IMR-90 (cell line): ENCODE results near the gene CCDC70. TPM values are rescaled to one million over a fixed set of nuclear protein-coding genes. Genes with fewer than 3 reads are reported as not detected.

Experiments
- ATAC-seq: fragments of 200-7000 bp; cut with Tn5 transposase; 2 replicates; pipeline ENCODE4 v1.9.1; 2020; ENCODE audit warnings: low read depth, mild to moderate bottlenecking, moderate library complexity
- BruUV-seq: library from RNA; stranded (reverse); fragments of 400-500 nt; replicated peaks from 2 replicates; lab custom pipeline; 2021; lab: Mats Ljungman, UMichigan
- CTCF ChIA-PET: fragments of 300-600 bp; formaldehyde crosslinking; extraction: SDS; loops from one replicate; lab custom pipeline; 2021; ENCODE audit warnings: antibody characterized with exemption; lab: Yijun Ruan, JAX
- POLR2A ChIA-PET: fragments of 300-600 bp; sonication (Branson Sonifier 250); formaldehyde crosslinking; loops from one replicate; lab custom pipeline; 2022; ENCODE audit warnings: antibody characterized with exemption; ENCODE audit not compliant: unreplicated experiment; lab: Charles Lee
- DNase-seq: peaks from one replicate; pipeline ENCODE4 v3.0.0; 2013
- H2AFZ ChIP-seq: replicated peaks from 2 replicates; pipeline ENCODE3; 2013; ENCODE audit warnings: low read length, mild to moderate bottlenecking; ENCODE audit not compliant: poor library complexity
- H2AK5ac ChIP-seq: 2 replicates; pipeline ENCODE4 v1.6.1; 2013; ENCODE audit warnings: low read depth, low read length, inconsistent platforms
- H2AK9ac ChIP-seq: replicated peaks from 2 replicates; pipeline ENCODE3; 2013; ENCODE audit warnings: mild to moderate bottlenecking, low read depth, low read length, moderate library complexity; ENCODE audit not compliant: poor library complexity
- H2BK120ac ChIP-seq: 2 replicates; pipeline ENCODE4 v1.6.1; 2013; ENCODE audit warnings: low read depth, low read length, inconsistent platforms
- H2BK15ac ChIP-seq: 3 replicates; pipeline ENCODE4 v1.6.1; 2013; ENCODE audit warnings: low read depth, low read length, inconsistent platforms
- H2BK20ac ChIP-seq: 2 replicates; pipeline ENCODE4 v1.6.1; 2013; ENCODE audit warnings: low read depth, mild to moderate bottlenecking, inconsistent platforms, low read length, moderate library complexity
- H2BK5ac ChIP-seq: 2 replicates; pipeline ENCODE4 v1.6.1; 2013; ENCODE audit warnings: mild to moderate bottlenecking, low read depth, low read length, inconsistent platforms; ENCODE audit not compliant: poor library complexity, severe bottlenecking
- H3K14ac ChIP-seq: replicated peaks from 2 replicates; pipeline ENCODE4 v1.6.1; 2013; ENCODE audit warnings: low read depth, low read length, inconsistent platforms
- H3K18ac ChIP-seq: 2 replicates; pipeline ENCODE4 v1.6.1; 2013; ENCODE audit warnings: low read depth, low read length, control low read depth
- H3K23ac ChIP-seq: 2 replicates; pipeline ENCODE4 v1.6.1; 2013; ENCODE audit warnings: low read depth, low read length, inconsistent platforms
- H3K27ac ChIP-seq: 2 replicates; pipeline ENCODE4 v1.5.1; 2013; ENCODE audit warnings: mild to moderate bottlenecking, control low read depth, low read length; ENCODE audit not compliant: insufficient read depth
- H3K27me3 ChIP-seq: 2 replicates; pipeline ENCODE4 v1.6.1; 2013; ENCODE audit warnings: low read length; ENCODE audit not compliant: control insufficient read depth, insufficient read depth
- H3K36me3 ChIP-seq: 2 replicates; pipeline ENCODE4 v1.6.1; 2013; ENCODE audit warnings: low read length, mixed read lengths; ENCODE audit not compliant: control insufficient read depth, insufficient read depth
- H3K4ac ChIP-seq: 2 replicates; pipeline ENCODE4 v1.6.1; 2013; ENCODE audit warnings: low read depth, low read length, inconsistent platforms
- H3K4me1 ChIP-seq: 2 replicates; pipeline ENCODE4 v1.6.1; 2013; ENCODE audit warnings: low read length, mixed read lengths; ENCODE audit not compliant: control insufficient read depth, insufficient read depth
- H3K4me2 ChIP-seq: 2 replicates; pipeline ENCODE4 v1.6.1; 2013; ENCODE audit warnings: low read depth, mild to moderate bottlenecking, control low read depth, low read length, moderate library complexity
- H3K4me3 ChIP-seq: 2 replicates; pipeline ENCODE4 v1.5.1; 2013; ENCODE audit warnings: low read depth, mild to moderate bottlenecking, control low read depth, low read length, moderate library complexity; ENCODE audit not compliant: insufficient read depth
- H3K56ac ChIP-seq: 2 replicates; pipeline ENCODE4 v1.6.1; 2013; ENCODE audit warnings: low read length, inconsistent platforms; ENCODE audit not compliant: insufficient read depth; ENCODE audit errors: extremely low read depth
- H3K79me1 ChIP-seq, 2 experiments: 2 replicates each; pipeline ENCODE4 v1.6.1; 2013; ENCODE audit warnings: low read length in 2 of 2, inconsistent platforms in 1 of 2, low read depth in 1 of 2
- H3K9ac ChIP-seq: 2 replicates; pipeline ENCODE4 v1.6.1; 2013; ENCODE audit warnings: low read depth, low read length, control low read depth
- H3K9me1 ChIP-seq: 2 replicates; pipeline ENCODE4 v1.6.1; 2013; ENCODE audit warnings: low read length, inconsistent platforms; ENCODE audit not compliant: insufficient read depth
- H3K9me3 ChIP-seq: 2 replicates; pipeline ENCODE4 v1.6.1; 2013; ENCODE audit warnings: low read length; ENCODE audit not compliant: control insufficient read depth, insufficient read depth
- H4K20me1 ChIP-seq: 2 replicates; pipeline ENCODE4 v1.6.1; 2013; ENCODE audit warnings: low read length, inconsistent platforms; ENCODE audit not compliant: insufficient read depth
- H4K5ac ChIP-seq: 2 replicates; pipeline ENCODE4 v1.6.1; 2013; ENCODE audit warnings: mild to moderate bottlenecking, low read depth, low read length, control low read depth
- H4K8ac ChIP-seq, 2 experiments: 2 replicates each; pipeline ENCODE4 v1.6.1; 2013; ENCODE audit warnings: low read depth in 2 of 2, low read length in 2 of 2, control low read depth in 1 of 2, inconsistent platforms in 1 of 2
- H4K91ac ChIP-seq: 2 replicates; pipeline ENCODE4 v1.6.1; 2013; ENCODE audit warnings: low read depth, low read length, inconsistent platforms; ENCODE audit not compliant: insufficient read depth
- CHD1 ChIP-seq: IDR thresholded peaks from 2 replicates; pipeline ENCODE4 v1.6.1; 2012; ENCODE audit warnings: low read depth, low read length, improper control_type of control experiment
- POLR2A ChIP-seq: IDR thresholded peaks from 2 replicates; pipeline ENCODE4 v1.6.1; 2012; ENCODE audit warnings: mild to moderate bottlenecking, low read depth, low read length
- RCOR1 ChIP-seq: IDR thresholded peaks from 2 replicates; pipeline ENCODE4 v1.6.1; 2012; ENCODE audit warnings: mild to moderate bottlenecking, low read length, improper control_type of control experiment; ENCODE audit not compliant: insufficient replicate concordance
- RFX5 ChIP-seq: IDR thresholded peaks from 2 replicates; pipeline ENCODE4 v1.8.0; 2012; ENCODE audit warnings: low read depth, mild to moderate bottlenecking, low read length, moderate library complexity
- WGBS, 2 experiments: methylation state at CpG; one replicate each; pipeline versions ENCODE4 v1.1.5 to v1.1.7; 2013; ENCODE audit warnings: missing lambda C conversion rate in 2 of 2; ENCODE audit not compliant: insufficient read length in 1 of 2; ENCODE audit errors: extremely low coverage in 2 of 2; 5-methylcytosine and 5-hydroxymethylcytosine counted together
- dilution Hi-C: fragments of 300-500 bp; cut with HindIII; formaldehyde crosslinking; loops from one replicate; pipeline ENCODE4 v1.14.3; 2018; ENCODE audit warnings: low sequenced_read_pairs; ENCODE audit not compliant: unreplicated experiment
- in situ Hi-C: fragments of 300-500 bp; cut with MboI; formaldehyde crosslinking; loops from 3 replicates; pipeline ENCODE4 v1.14.3; 2019; ENCODE audit warnings: low sequenced_read_pairs, inconsistent platforms, mixed read lengths
- intact Hi-C: fragments of 100-400 bp; cut with micrococcal nuclease; formaldehyde crosslinking; loops from 2 replicates; pipeline ENCODE4 v1.10.0; 2022
- polyA plus RNA-seq, 3 experiments: library from polyadenylated mRNA; depleted of rRNA; stranded (reverse); fragments of >200 nt; gene quantifications; 2 replicates each; pipeline ENCODE4 v1.2.3, GENCODE V29; 2012; ENCODE audit warnings: low replicate concordance in 1 of 3
- total RNA-seq: library from RNA; depleted of rRNA; stranded (reverse); fragments of >200 nt; gene quantifications from 2 replicates; pipeline ENCODE4 v1.2.3, GENCODE V29; 2012
- TF ChIP-seq, protein P1 (sequence below): fragments of 150-350 bp; IDR thresholded peaks from 2 replicates; pipeline ENCODE4 v1.6.1; 2017; ENCODE audit warnings: mild to moderate bottlenecking, antibody characterized with exemption, low read length, low read depth
- TF ChIP-seq, protein P2 (sequence below): conservative IDR thresholded peaks from 2 replicates; pipeline ENCODE4 v1.5.1; 2012; ENCODE audit warnings: mild to moderate bottlenecking, low read depth, low read length, improper control_type of control experiment
- TF ChIP-seq, protein P3 (sequence below): fragments of 150-350 bp; IDR thresholded peaks from 2 replicates; pipeline ENCODE4 v1.6.1; 2016; ENCODE audit warnings: low read depth, mild to moderate bottlenecking, low read length, moderate library complexity, borderline replicate concordance

Gene CCDC70
- total and polyA plus RNA-seq, 2 of the 4 experiments (the other 2 are of a cell fraction): not detected

DNA sequence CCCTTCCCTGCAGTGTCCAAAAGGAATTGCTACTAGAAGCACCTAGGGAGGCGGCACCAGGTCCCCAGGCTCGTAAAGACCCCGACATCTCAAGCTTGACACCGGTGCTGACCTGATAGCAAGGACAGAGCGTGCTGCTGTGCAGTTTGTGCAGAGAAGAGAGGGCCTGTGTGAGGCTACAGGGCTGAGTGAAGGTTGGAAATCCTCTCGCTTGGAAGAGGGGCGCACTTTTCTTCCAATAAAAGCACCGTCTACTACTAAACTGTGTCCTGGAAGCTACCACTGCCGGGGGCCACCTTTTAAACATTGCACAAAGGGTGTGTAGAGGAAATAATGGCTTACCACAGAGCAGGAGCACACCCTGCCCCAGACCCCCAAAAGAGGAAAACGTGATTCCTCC lies 27.8 kb upstream of the CCDC70 start:
- Histone ChIP-seq H2AK9ac (no peak overlapping the region), H3K79me1 (no peaks in the 10 kb centered on the region), H3K23ac (no peak overlapping the region), H2BK15ac (no peak overlapping the region), H2BK120ac (no peak overlapping the region), H2AK5ac (no peak overlapping the region), H3K9ac (no peak overlapping the region), H3K36me3 (no peaks in the 10 kb centered on the region), H3K4ac (no peak overlapping the region), H2BK20ac (no peak overlapping the region), H3K9me1 (no peaks in the 10 kb centered on the region), H3K4me2 (no peak overlapping the region), H4K8ac (no peak overlapping the region), H2BK5ac (no peak overlapping the region), H4K5ac (no peak overlapping the region), H4K20me1 (no peaks in the 10 kb centered on the region), H3K18ac (no peak overlapping the region), H4K91ac (no peak overlapping the region), H3K27me3 (peaks cover 41% of the 10 kb centered on the region), H3K27ac (no peak overlapping the region), H3K56ac (no peak overlapping the region), H2AFZ (no peak overlapping the region), H3K4me3 (no peak overlapping the region), H3K4me1 (no peaks in the 10 kb centered on the region), H3K9me3 (no peaks in the 10 kb centered on the region), H3K14ac (no peak overlapping the region)
- in situ Hi-C loops (no loop called here), intact Hi-C loops (loop anchor here (5.0 kb wide), 1 partner anchor 293 kb away; the partner anchor contains the start of gene NEK5), dilution Hi-C loops (no loop called here)
- 90% methylated on average over 2 of the region's 10 CpGs; no CpG with 5 or more reads in 1 of the 2 experiments for WGBS, 2 experiments
- no TSS peak for BruUV-seq
- ATAC-seq (no peak), DNase-seq (no peak)
- POLR2A ChIA-PET: no interaction called here
- TF ChIP-seq CHD1 (no peak), RFX5 (no peak), RCOR1 (no peak), POLR2A (no peak)
- TF ChIP-seq, protein P1, sequence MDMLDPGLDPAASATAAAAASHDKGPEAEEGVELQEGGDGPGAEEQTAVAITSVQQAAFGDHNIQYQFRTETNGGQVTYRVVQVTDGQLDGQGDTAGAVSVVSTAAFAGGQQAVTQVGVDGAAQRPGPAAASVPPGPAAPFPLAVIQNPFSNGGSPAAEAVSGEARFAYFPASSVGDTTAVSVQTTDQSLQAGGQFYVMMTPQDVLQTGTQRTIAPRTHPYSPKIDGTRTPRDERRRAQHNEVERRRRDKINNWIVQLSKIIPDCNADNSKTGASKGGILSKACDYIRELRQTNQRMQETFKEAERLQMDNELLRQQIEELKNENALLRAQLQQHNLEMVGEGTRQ: no peak
- TF ChIP-seq, protein P2, sequence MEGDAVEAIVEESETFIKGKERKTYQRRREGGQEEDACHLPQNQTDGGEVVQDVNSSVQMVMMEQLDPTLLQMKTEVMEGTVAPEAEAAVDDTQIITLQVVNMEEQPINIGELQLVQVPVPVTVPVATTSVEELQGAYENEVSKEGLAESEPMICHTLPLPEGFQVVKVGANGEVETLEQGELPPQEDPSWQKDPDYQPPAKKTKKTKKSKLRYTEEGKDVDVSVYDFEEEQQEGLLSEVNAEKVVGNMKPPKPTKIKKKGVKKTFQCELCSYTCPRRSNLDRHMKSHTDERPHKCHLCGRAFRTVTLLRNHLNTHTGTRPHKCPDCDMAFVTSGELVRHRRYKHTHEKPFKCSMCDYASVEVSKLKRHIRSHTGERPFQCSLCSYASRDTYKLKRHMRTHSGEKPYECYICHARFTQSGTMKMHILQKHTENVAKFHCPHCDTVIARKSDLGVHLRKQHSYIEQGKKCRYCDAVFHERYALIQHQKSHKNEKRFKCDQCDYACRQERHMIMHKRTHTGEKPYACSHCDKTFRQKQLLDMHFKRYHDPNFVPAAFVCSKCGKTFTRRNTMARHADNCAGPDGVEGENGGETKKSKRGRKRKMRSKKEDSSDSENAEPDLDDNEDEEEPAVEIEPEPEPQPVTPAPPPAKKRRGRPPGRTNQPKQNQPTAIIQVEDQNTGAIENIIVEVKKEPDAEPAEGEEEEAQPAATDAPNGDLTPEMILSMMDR: no peak
- TF ChIP-seq, protein P3, sequence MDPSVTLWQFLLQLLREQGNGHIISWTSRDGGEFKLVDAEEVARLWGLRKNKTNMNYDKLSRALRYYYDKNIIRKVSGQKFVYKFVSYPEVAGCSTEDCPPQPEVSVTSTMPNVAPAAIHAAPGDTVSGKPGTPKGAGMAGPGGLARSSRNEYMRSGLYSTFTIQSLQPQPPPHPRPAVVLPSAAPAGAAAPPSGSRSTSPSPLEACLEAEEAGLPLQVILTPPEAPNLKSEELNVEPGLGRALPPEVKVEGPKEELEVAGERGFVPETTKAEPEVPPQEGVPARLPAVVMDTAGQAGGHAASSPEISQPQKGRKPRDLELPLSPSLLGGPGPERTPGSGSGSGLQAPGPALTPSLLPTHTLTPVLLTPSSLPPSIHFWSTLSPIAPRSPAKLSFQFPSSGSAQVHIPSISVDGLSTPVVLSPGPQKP: no peak
- CTCF ChIA-PET: no interaction called here
